HG03378 (cell line): ENCODE measurements around the gene SCARF1.

Experiments
- ATAC-seq: cut with Tn5 transposase; IDR thresholded peaks from one replicate; pipeline ENCODE4 v1.9.1; 2021; ENCODE audit warnings: mild to moderate bottlenecking, moderate library complexity; ENCODE audit not compliant: unreplicated experiment

The SCARF1 gene

GRCh38 chr17:1648173-1648962, 2.8 kb upstream of the SCARF1 start:
- ATAC-seq: no peak

- ATAC-seq: no peak
Observed at GRCh38 chr17:1647802-1648171, 2.3 kb upstream of the SCARF1 start.

GRCh38 chr17:1646199-1646875, 805 bp upstream of the SCARF1 start:
- no peak for ATAC-seq

- no peak for ATAC-seq
Observed at GRCh38 chr17:1644493-1645206, 882 bp downstream of the SCARF1 start.

GRCh38 chr17:1643999-1644492, 1.5 kb downstream of the SCARF1 start:
- ATAC-seq: no peak

DNA sequence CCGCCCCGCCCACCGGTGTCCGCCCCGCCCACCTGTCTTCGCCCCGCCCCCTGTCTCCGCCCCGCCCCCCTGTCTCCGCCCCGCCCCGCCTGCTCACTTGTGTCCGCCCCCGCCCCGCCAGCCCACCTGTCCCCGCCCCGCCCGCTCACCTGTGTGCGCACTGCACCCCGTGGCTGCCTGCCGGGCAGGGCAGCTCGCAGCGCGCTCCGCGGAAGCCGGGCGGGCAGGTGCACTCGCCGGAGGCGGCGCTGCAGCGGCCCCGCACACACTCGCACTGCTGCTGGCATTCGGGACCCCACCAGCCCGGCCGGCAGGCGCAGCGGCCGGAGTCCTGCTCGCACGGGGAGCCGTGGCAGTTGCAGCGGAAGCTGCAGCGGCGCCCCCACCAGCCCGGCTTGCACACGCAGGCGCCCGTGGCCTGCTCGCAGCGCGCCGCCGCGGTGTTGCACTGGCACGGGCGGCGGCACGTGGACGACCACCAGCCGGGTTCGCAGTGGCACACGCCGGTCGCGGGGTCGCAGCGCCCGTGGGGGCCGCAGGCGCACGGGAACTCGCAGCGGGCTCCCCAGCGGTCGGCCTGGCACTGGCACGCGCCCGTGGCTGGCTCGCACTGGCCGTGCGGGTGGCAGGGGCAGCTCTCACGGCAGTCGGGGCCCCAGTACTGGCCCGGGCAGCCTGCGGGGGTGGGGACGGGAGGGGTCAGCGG, 2.1 kb downstream of the SCARF1 start:
- ATAC-seq: no peak

DNA sequence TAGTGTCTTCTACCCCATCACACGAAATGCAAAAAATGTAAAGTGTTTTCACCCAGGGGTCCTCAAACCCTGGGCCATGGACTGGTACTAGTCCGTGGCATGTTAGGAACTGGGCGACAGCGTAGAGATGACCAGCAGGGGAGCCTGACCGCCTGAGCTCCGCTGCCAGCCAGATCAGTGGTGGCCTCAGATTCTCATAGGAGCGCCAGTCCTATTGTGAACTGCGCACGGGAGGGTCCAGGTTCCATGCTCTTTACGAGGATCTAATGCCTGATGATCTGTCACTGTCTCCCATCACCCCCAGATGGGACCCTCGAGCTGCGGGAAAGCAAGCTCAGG, 4.5 kb downstream of the SCARF1 start:
- ATAC-seq: no peak

DNA sequence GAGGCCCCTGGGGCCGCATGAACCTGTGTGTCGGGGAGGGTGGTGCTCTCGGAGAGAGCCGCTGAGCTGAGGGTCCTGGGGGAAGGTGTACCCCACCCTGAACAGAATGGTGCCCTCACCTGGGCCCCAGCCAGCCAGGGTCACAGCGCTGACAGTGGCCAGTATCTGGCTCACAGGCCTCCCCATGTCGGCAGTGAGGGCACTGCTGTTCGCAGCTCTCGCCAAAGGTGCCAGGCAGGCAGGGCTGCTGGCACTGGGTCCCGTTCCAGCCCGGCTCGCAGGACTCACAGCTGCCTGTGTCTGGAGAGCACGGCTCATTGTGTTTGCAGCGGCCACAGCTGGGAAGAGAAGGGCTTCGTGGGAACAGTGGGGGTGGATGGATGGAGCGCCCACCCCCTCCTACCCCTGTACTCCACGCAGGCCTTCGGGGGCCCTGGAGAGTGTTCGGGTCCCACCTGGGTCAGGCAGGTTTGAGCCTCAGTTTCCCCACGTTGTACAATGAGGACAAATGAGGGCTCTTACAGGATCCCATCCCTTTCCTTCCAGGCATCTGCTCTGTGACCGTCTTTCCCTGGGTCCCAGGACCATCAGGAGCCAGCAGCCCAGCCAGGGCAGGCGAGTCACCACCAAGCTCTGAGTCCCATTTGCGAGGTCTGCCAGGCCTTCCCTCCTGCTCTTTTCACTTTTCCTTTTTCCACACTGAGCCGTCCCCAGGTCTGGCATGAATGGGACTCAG, 5.0 kb downstream of the SCARF1 start:
- ATAC-seq: no peak

DNA sequence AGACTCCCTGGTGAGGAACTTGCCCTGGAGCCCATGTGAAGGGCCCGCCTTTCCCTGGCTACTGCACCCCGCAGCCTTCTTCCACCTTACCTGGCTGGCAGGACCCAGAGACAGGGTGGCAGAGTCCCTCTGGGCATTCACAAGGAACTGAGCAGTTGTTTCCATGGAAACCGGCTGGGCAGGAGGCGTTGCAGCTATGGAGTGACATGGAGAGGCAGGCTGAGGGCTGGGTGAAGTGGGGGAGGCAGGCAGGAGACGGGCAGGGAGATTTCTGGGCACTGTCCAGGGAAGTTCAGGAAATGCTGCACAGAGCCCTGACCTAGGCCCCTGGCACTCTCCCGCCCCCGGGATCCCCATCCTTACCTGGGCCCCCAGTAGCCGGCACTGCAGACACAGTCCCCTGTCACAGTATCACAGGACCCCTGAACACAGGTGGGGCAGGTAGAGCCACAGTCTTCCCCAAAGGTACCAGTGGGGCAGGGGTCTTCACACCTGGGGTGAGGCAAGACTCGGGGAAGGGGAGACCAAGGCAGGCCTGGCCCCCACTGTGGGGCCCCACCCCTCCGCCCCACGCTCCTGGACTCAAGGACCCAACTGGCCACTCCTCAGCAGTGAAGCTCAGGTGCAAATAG, 5.9 kb downstream of the SCARF1 start:
- ATAC-seq: no peak

GRCh38 chr17:1638624-1639300, 6.8 kb downstream of the SCARF1 start:
- ATAC-seq: no peak

DNA sequence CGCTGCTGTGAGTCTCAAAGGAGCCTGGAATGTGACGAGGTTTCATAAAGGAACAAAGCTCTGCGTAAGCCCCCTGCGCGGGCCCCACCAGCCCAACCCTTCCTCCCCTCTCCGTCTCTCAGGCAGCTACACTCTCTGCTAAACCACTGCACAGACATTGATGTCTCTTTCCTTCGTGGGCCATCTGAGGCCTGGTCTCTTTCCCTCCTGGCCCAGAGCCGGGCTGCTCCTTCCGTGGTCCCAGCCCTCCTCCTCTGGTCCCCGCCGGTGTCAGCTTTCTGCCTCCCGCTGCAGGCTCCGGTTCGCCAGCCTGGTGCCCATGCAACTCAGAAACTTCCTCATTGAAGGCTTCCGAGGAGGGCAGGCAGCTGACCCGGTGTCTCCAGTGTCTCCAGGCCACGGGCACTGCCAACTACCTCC, 7.4 kb downstream of the SCARF1 start:
- no peak for ATAC-seq

GRCh38 chr17:1636732-1637285, 8.7 kb downstream of the SCARF1 start:
- ATAC-seq: no peak

- ATAC-seq: no peak
Observed at GRCh38 chr17:1635675-1636465, 9.7 kb downstream of the SCARF1 start.

- ATAC-seq: no peak
Observed at GRCh38 chr17:1634841-1635650, 10.5 kb downstream of the SCARF1 start.

DNA sequence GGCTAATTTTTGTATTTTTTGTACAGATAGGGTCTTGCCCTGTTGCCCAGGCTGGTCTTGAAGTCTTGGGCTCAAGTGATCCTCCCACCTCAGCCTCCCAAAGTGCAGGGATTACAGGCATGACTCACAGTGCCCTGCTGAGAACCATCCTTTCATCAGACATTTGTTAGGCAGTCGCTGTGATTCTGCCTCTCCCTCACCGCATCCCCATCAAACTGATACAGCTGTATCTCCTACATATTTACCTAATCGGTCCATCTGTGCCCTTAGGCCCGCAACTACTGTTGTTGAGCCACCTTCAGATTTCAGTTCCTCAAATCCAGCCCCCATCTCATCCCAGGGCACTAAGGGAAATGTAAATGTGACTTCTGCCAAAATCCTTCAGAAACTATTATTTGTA, 14.9 kb downstream of the SCARF1 start:
- no peak for ATAC-seq

- no peak for ATAC-seq
Observed at GRCh38 chr17:1629504-1630310, 15.8 kb downstream of the SCARF1 start.
